Uterus (tissue), 4 donors: ENCODE results near the gene OTUD5. TPM values are rescaled to one million over a fixed set of nuclear protein-coding genes. Genes with fewer than 3 reads are reported as not detected.

Source experiments
- DNase-seq, 2 donors: peaks; one replicate each; pipeline ENCODE4 v3.0.0-alpha.2; 2019 to 2020
- H3K27ac ChIP-seq, 2 donors: fragments of 200-600 bp; sonication (generic); 1 replicate in 1 of 2; 2 replicates in 1 of 2; pipeline ENCODE4 v1.5.1; 2016 to 2018
- H3K27me3 ChIP-seq, 2 donors: fragments of 200-600 bp; sonication (generic); one replicate each; pipeline ENCODE4 v1.5.1; 2018 to 2019; ENCODE audit warnings: control low read depth in 1 of 2
- H3K36me3 ChIP-seq, 2 donors: fragments of 200-600 bp; sonication (generic); one replicate each; pipeline ENCODE4 v1.5.1; 2019; ENCODE audit warnings: control low read depth in 1 of 2
- H3K4me1 ChIP-seq, 2 donors: fragments of 200-600 bp; sonication (generic); one replicate each; pipeline ENCODE4 v1.5.1; 2018 to 2019; ENCODE audit warnings: control low read depth in 1 of 2
- H3K4me3 ChIP-seq, 2 donors: fragments of 200-600 bp; sonication (generic); 1 replicate in 1 of 2; 2 replicates in 1 of 2; pipeline ENCODE4 v1.5.1; 2018 to 2019; ENCODE audit warnings: mild to moderate bottlenecking in 1 of 2
- H3K9me3 ChIP-seq, 2 donors: fragments of 200-600 bp; sonication (generic); one replicate each; pipeline ENCODE4 v1.5.1; 2019; ENCODE audit warnings: control low read depth in 1 of 2
- POLR2A ChIP-seq, 2 donors: fragments of 450-650 bp; IDR thresholded peaks; one replicate each; pipeline ENCODE4 v1.6.1; 2016; ENCODE audit warnings: antibody characterized with exemption in 2 of 2, mild to moderate bottlenecking in 1 of 2, moderate library complexity in 1 of 2
- intact Hi-C: fragments of 100-400 bp; cut with DNase I; formaldehyde crosslinking; loops from one replicate; pipeline ENCODE4 v1.15.1; 2023; ENCODE audit warnings: low total_unique reads
- total RNA-seq, 4 donors: library from RNA; depleted of rRNA in 3 of 4; stranded (reverse); fragments of >200 nt in 3 of 4; gene quantifications; one replicate each; pipeline versions ENCODE4 v1.1.0 to v1.2.4, GENCODE V29; 2014 to 2023
- TF ChIP-seq, protein P1 (sequence below), 4 experiments: fragments of 200-600 bp in 2 of 4; fragments of 450-650 bp in 2 of 4; sonication (generic) in 2 of 4; IDR thresholded peaks; one replicate each; pipeline ENCODE4 v1.5.1; 2016 to 2019; ENCODE audit warnings: antibody characterized with exemption in 4 of 4, mild to moderate bottlenecking in 2 of 4, moderate library complexity in 1 of 4
- donor health status: DM: yes; HTN: yes; CAD: no.

Gene OTUD5
- total RNA-seq, 4 donors from 2014 or later = 8.5 to 58.7 (median 21.8) TPM

GRCh38 chrX:48918301-48918642 is 39.1 kb downstream of the OTUD5 start:
- H3K27me3 ChIP-seq = no peaks in the 10 kb centered on the region
- peak overlapping the region; percentile 59 to 68 for H3K4me3 ChIP-seq
- no peaks in the 10 kb centered on the region for H3K36me3 ChIP-seq
- TF ChIP-seq, protein P1, sequence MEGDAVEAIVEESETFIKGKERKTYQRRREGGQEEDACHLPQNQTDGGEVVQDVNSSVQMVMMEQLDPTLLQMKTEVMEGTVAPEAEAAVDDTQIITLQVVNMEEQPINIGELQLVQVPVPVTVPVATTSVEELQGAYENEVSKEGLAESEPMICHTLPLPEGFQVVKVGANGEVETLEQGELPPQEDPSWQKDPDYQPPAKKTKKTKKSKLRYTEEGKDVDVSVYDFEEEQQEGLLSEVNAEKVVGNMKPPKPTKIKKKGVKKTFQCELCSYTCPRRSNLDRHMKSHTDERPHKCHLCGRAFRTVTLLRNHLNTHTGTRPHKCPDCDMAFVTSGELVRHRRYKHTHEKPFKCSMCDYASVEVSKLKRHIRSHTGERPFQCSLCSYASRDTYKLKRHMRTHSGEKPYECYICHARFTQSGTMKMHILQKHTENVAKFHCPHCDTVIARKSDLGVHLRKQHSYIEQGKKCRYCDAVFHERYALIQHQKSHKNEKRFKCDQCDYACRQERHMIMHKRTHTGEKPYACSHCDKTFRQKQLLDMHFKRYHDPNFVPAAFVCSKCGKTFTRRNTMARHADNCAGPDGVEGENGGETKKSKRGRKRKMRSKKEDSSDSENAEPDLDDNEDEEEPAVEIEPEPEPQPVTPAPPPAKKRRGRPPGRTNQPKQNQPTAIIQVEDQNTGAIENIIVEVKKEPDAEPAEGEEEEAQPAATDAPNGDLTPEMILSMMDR (IDR thresholded peaks at IDR 0.05) = no peak
- TF ChIP-seq POLR2A (IDR thresholded peaks at IDR 0.05) = no peak
- H3K9me3 ChIP-seq = no peaks in the 10 kb centered on the region
- DNase-seq = no peak
- intact Hi-C loops = no loop called here
- no peaks in the 10 kb centered on the region for H3K4me1 ChIP-seq
- H3K27ac ChIP-seq = peak overlapping the region; percentile 77 to 88

GRCh38 chrX:48917139-48918001 is 40.0 kb downstream of the OTUD5 start:
- intact Hi-C loops = no loop called here
- H3K4me3 ChIP-seq = no peak overlapping the region
- TF ChIP-seq, protein P1 (IDR thresholded peaks at IDR 0.05) = peak; percentile 87 to 91 (median 90)
- no peak for TF ChIP-seq POLR2A (IDR thresholded peaks at IDR 0.05)

DNA sequence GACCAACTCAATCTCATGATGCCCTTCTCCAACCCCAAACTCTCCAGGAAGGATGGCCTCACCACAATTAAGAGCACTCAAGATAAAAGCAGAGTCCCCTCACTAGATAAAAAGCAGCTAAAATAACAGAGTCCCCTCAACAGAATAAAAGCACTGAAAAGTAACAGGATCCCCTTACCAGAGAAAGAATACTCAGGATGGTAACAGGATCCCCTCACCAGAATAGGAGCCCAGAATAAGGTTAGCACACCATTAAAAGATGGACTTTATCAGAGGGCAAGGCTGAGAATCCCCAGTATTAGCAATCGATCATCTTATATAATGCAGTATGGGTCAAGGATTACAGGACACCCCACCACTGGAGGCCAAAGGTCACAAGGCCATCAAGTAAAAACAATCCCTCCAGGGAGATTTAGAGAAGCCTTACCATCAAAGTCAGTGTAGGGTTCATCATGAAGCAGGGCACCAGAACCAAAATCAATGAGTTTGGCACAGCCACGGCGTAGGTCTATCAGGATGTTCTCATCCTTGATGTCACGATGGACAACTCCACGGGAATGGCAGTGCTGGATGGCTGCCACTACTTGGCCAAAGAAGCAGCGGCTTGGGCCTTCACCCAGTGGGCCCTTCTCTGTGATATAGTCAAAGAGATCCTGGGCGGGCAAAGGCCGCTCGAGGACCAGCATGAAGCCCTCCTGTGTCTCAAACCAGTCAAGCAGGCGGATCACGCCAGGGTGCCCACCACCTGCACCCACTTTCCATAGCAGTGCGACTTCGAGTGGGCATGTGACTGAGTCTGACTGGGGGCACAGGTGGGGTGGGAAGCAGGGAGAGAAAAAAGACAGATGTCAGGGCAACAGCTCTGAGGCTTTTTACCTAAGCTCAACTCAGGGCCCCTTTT is 42.6 kb downstream of the OTUD5 start:
- TF ChIP-seq, protein P1 (IDR thresholded peaks at IDR 0.05) = no peak
- no peak for TF ChIP-seq POLR2A (IDR thresholded peaks at IDR 0.05)
- H3K9me3 ChIP-seq = no peaks in the 10 kb centered on the region
- H3K4me1 ChIP-seq = no peaks in the 10 kb centered on the region
- H3K27me3 ChIP-seq = no peaks in the 10 kb centered on the region
- H3K36me3 ChIP-seq = no peaks in the 10 kb centered on the region
- intact Hi-C loops = no loop called here
- no peak overlapping the region for H3K4me3 ChIP-seq
- DNase-seq = no peak
- H3K27ac ChIP-seq = no peak overlapping the region

More at GRCh38 chrX:48917139-48918001, 40.0 kb downstream of the OTUD5 start:
- Histone ChIP-seq H3K27me3 (no peaks in the 10 kb centered on the region), H3K27ac (peak overlapping the region; percentile 25 to 88), H3K9me3 (no peaks in the 10 kb centered on the region), H3K4me1 (no peaks in the 10 kb centered on the region), H3K36me3 (no peaks in the 10 kb centered on the region)
- DNase-seq = peak; percentile 89 to 91

DNA sequence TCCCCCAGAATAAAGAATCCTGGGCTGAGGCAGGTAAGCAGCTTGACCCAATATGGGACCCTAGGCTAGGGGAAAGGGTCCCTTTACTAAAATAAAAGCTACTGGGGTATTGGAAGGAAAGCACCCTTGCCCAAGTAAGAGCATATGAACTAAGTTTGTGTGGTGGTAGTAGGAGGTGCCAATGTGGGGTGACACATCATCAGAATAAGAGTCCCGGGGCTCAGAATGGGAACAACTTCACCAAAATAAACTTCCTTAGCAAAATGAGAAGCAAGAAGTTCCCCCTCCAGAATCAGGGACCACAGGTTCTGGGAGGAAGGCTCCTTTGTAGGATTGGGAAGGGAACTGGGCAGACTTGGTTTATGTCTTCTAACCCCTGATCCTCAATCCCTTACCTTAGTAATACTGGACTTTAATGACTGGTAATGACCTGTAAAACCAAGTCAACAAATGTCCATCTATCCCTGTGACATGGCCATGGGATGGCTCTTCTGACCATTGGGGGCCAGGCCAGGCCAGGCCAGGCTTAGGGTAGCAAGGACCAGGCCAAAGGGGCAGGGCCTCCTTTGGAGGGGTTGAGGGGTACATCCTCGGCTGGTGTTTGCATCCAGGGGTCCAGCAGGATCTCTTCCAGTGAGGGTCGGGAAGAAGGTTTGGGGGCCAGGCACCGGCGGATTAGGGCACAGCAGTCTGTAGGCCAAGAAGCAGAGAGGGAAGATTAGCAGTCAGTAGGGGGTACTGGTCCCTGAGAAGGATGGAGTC is 43.6 kb downstream of the OTUD5 start:
- Histone ChIP-seq H3K36me3 (no peaks in the 10 kb centered on the region), H3K4me3 (no peak overlapping the region), H3K27me3 (no peaks in the 10 kb centered on the region), H3K4me1 (no peaks in the 10 kb centered on the region), H3K9me3 (no peaks in the 10 kb centered on the region), H3K27ac (no peak overlapping the region)
- TF ChIP-seq POLR2A (IDR thresholded peaks at IDR 0.05) = no peak
- TF ChIP-seq, protein P1 (IDR thresholded peaks at IDR 0.05) = no peak
- no peak for DNase-seq
- intact Hi-C loops = no loop called here
